Effector CD8-positive, alpha-beta T cell (primary cell): Measurements from ENCODE around the gene LPCAT3.
A peak's percentile ranks its signal among the peaks of the same experiment; 100 is the strongest.
"Not testable (repeated sequence)": the region's sequence is repeated elsewhere in the genome, so short reads cannot be mapped to it uniquely, and the experiment has no call there.

Experiments used
- DNase-seq: peaks from one replicate; lab custom pipeline; 2025; lab: John Stamatoyannopoulos, UW
- total RNA-seq, 4 experiments: gene quantifications; one replicate each; lab custom pipeline; 2026; lab: John Stamatoyannopoulos, UW

LPCAT3 gene, protein sequence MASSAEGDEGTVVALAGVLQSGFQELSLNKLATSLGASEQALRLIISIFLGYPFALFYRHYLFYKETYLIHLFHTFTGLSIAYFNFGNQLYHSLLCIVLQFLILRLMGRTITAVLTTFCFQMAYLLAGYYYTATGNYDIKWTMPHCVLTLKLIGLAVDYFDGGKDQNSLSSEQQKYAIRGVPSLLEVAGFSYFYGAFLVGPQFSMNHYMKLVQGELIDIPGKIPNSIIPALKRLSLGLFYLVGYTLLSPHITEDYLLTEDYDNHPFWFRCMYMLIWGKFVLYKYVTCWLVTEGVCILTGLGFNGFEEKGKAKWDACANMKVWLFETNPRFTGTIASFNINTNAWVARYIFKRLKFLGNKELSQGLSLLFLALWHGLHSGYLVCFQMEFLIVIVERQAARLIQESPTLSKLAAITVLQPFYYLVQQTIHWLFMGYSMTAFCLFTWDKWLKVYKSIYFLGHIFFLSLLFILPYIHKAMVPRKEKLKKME
- total RNA-seq = 14.9 to 19.9 (median 17.2) reads per million in 4 experiments

DNA sequence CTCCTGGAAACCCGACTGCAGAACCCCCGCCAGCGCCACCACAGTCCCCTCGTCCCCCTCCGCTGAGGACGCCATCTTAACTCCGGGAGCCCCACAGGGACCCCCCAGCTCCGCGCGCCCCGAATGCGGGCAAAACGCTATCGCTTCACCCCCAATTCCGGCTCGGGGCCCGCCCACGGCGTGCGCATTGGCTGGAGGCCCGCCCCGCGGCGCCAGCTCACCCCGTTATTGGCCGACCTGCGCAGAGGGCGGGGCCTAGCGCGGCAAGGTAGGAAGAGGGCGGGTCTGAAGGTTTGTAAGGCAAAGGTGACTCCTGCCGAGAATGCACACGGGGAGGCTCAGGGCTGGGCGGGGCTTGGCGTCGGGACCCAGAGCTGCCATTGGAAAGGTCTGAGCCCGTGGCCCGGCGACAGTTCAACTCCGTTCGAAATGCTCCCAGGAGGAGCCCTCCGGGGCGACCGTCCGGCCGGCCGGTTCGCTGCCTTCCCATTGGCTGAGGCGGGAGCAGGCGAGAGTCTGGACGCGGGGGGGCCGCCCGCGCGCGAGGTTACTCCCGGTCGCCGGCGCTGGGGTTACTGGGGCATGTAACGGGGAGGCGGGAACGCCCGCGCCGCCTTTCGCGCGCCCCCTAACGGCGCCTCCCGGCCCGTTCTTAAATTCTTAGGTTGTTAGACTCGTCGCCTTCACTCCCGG lies at the start of gene LPCAT3:
Gene LPCAT3, minus strand, starts transcription at position 127 of the 693 bp plus-strand sequence. Its CDS starts 52 bp downstream, at position 75.
- DNase-seq = peak; percentile 97

GRCh38 chr12:7067096-7067495 lies 48.8 kb upstream of the LPCAT3 start:
- no peak for DNase-seq

- no peak for DNase-seq
These were observed 48.3 kb upstream of the LPCAT3 start for GRCh38 chr12:7066596-7066995.

DNA sequence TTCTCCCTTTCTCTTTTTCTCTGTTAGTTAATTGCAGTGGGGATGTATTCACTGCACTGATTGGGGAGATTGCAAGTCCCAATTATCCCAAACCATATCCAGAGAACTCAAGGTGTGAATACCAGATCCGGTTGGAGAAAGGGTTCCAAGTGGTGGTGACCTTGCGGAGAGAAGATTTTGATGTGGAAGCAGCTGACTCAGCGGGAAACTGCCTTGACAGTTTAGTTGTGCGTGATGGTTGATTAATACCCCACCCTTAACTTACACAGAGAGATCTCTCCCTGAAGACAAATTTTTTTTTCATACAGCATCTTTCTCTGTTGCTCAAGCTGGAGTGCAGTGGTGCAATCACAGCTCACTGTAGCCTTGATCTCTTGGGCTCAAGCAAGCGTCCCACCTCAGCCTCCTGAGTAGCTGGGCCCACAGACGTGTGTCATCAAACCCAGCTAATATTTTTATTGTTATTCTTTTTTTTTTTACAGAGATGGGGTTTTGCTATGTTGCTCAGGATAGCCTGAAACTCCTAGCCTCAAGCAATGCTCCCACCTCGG lies 46.9 kb upstream of the LPCAT3 start:
- DNase-seq = no peak

GRCh38 chr12:7064516-7064915 lies 46.2 kb upstream of the LPCAT3 start:
- no peak for DNase-seq

- DNase-seq = no peak
These were observed 43.3 kb upstream of the LPCAT3 start for GRCh38 chr12:7061596-7061995.

DNA sequence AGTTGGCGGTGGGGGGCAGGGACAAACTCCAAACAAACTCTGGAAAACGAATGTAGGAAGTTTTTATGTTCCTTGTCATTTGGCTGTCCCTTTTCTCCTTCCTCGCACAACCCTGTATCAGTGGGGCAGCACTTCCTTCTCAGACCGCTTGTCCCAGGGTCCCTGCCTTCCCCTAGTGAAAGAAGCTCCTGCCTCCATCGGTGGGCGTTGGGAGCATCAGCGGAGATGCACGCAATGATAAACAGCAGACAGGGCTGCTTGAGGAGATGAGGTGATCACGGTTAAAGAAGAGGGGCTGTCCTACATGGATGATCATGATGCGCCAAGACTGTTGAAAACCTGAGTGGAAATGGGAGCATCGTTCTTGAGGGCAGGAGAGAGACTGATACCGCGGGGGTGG lies 42.9 kb upstream of the LPCAT3 start:
- DNase-seq = no peak

DNA sequence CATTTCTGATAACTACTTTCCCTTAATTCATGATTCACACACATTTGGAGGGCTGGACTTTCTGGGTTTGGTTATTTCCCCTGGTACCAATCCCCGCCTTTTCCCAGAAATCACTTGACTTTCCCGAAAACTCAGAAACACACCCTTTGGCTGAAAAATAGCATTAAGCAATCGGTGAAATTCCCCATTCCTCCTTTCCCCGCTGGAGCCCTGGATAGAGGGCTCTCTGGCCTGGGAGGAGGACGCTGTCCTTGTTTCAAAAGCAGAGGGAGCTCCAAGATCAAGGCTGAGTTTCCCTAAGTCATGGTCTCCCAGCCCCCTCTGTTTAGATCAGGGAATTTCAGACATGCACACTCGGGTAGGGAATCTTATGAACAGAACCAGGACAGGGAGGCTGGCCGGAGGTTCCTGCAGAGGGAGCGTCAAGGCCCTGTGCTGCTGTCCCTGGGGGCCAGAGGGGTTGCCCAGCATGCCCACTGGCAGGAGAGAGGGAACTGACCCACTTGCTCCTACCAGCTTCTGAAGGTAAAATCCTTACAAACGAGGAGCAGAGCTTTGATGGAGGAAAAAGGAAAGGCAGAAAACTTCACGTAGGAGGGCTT lies 42.2 kb upstream of the LPCAT3 start, which contains the start of gene C1S:
Gene C1S, plus strand, starts transcription at position 366 of the 602 bp plus-strand sequence. CDS start 1,195 bp downstream, outside the sequence.
- no peak for DNase-seq

GRCh38 chr12:7059780-7060179 lies 41.5 kb upstream of the LPCAT3 start:
- no peak for DNase-seq

GRCh38 chr12:7058850-7059395 lies 40.6 kb upstream of the LPCAT3 start:
- DNase-seq = no peak

GRCh38 chr12:7058163-7058845 lies 40.0 kb upstream of the LPCAT3 start:
- no peak for DNase-seq

GRCh38 chr12:7055736-7056135 lies 37.5 kb upstream of the LPCAT3 start:
- DNase-seq = not testable (repeated sequence)

GRCh38 chr12:7054925-7055324 lies 36.6 kb upstream of the LPCAT3 start:
- no peak for DNase-seq

- not testable (repeated sequence) for DNase-seq
These were observed 31.7 kb upstream of the LPCAT3 start for GRCh38 chr12:7049973-7050372.

DNA sequence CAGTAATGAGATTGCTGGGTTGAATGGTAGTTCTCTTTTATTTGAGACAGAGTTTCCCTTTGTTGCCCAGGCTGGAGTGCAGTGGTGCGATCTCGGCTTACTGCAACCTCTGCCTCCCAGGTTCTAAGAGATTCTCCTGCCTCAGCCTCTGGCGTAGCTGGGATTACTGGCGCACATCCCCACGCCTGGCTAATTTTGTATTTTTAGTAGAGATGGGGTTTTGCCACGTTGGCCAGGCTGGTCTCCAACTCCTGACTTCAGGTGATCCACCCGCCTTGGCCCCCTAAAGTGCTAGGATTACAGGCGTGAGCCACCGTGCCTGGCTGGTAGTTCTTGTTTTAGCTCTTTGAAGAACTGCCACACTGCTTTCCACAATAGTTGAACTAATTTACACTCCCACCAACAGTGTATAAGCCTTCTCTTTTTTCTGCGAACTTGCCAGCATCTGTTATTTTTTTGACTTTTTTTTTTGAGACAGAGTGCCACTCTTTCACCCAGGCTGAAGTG lies 31.2 kb upstream of the LPCAT3 start:
- not testable (repeated sequence) for DNase-seq

DNA sequence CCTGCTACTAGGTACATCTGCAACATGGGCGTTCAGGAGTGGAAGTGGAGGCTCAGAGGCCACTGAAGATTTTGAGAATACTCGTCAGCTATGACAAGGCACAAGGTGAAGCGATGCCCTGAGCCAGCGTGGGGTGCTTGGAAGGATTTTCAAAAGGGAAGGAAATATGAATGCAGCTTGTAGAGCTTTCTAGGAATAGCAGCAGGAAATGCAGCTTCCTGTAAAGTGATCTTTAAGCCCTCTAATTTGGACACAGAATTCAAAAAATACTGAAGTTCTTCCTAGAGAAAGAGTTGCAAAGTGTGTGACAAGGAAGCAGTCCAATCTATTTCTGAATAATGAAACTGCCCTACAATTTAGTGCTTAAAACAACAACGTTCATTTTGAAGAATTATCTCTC lies 29.0 kb upstream of the LPCAT3 start:
- no peak for DNase-seq

DNA sequence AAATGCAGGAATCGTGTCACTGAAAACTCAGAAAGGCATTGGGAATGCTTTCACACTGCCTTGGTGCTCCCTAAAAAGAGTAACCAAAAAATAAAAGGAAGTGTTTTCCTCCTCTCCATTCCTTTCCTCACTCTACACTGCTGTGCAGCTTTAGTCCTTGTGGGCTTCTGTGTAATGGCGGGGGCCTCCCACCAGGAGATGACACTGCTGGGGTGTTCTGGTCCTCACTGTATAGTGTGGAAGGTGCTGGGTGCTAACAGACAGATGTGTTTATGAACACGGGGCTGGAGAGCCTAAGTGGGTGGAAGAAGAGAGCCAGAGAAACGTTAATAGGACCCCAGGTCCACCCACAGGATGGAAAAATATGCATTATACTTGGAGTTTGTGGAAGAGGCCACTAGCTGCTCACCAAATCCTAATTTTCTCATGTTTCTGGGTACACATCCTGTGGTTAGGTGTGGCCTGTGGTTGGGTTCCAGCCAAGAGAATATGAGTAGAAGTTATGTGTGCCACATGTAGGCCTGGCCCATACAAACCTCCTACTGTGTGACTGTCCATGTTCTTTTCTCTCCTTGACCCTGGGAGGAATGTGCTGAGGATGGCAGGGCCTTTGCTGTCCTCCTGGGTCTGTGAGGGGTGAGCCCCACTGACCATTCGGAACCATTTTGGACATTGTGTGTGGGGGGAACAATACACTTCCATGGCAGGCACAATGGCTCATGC lies 28.3 kb upstream of the LPCAT3 start:
- DNase-seq = no peak

DNA sequence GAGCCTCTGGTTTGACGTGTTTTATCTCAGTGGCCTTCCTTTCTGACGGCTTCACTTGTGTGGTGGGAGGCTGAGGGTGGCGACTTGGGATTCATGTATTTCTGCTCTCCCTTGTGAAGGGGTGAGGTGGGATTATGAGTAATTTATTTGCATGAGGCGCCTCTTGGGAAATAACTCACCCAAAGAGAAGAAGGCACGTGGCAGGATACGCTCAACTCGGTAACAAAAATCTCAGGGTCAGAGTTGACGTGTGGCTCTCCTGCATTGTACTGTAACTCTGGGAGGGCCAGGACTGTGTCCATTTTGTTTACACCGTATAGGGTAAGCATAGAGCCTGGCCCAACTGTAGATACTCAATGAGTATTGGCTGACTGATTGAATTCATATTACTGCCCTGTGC lies 27.6 kb upstream of the LPCAT3 start:
- no peak for DNase-seq

- no peak for DNase-seq
These were observed 24.6 kb upstream of the LPCAT3 start for GRCh38 chr12:7042842-7043241.

DNA sequence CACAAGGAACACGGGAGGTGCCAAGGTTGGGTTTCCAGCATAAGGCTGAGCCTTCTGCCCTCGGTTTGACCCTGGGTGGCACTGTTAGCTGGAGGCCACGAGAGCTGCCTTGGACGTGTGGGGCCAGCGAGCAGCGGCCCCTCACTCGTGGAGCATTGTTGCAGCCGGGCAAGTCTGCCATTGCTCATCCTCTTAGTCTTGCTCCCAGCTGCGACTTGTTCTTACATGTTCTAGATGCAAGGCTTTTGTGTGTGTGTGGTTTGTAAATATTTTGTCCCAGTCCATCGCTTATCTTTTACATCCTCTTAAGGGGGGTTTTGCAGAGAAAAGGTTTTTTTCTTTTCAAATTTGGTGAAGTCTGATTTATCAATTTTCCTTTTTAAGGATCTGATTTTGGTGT lies 21.1 kb upstream of the LPCAT3 start:
- DNase-seq = no peak
